ENCODE results near the gene SIAE.

- TF ChIP-seq CTCF (IDR thresholded peaks at IDR 0.05) = no peak
- no peak for TF ChIP-seq POLR2A (IDR thresholded peaks at IDR 0.05)
These were observed 49.5 kb downstream of the SIAE start for GRCh38 chr11:124623861-124624525.

Data from testis (tissue), 2 donors.